K562 (cell line): Measurements from ENCODE around the gene CLDN20. TPM values are rescaled to one million over a fixed set of nuclear protein-coding genes. Genes with fewer than 3 reads are reported as not detected.
A peak's percentile ranks its signal among the peaks of the same experiment; 100 is the strongest.

Experiments
- ATAC-seq: fragments of 200-7000 bp; cut with Tn5 transposase; 3 replicates; pipeline ENCODE4 v1.9.1; 2020; ENCODE audit warnings: moderate library complexity
- BruUV-seq: library from RNA; stranded (reverse); fragments of 400-500 nt; replicated peaks from 2 replicates; lab custom pipeline; 2021; lab: Mats Ljungman, UMichigan
- CTCF ChIA-PET: fragments of 300-600 bp; formaldehyde crosslinking; extraction: SDS; loops from one replicate; lab custom pipeline; 2021; ENCODE audit warnings: low intra/inter-chr PET ratio; lab: Yijun Ruan, JAX
- POLR2A ChIA-PET: fragments of 300-600, 350-650 bp; sonication (Branson Sonifier 250); formaldehyde crosslinking; extraction: SDS; loops from one replicate; lab custom pipeline; 2021; ENCODE audit warnings: antibody characterized with exemption, inconsistent platforms; lab: Yijun Ruan, JAX
- DNase-seq, 4 experiments: peaks; one replicate each; pipeline versions ENCODE4 v3.0.0 to v3.0.0-alpha.2; 2011 to 2018; ENCODE audit warnings: low spot score in 3 of 4, mixed read lengths in 3 of 4; ENCODE audit errors: extremely low read depth in 1 of 4
- FAIRE-seq: peaks from 2 replicates; lab custom pipeline; 2011; peaks lifted over from hg19 to GRCh38; lab: Jason Lieb, UNC
- H2AFZ ChIP-seq: 2 replicates; pipeline ENCODE4 v1.6.0; 2011; ENCODE audit warnings: low read depth, low read length, control low read depth, inconsistent platforms
- H3K27ac ChIP-seq: fragments of 200-600 bp; 3 replicates; pipeline ENCODE4 v1.8.0; 2011; ENCODE audit warnings: low read depth, mild to moderate bottlenecking, control low read depth, inconsistent platforms, low read length, moderate library complexity, mixed read lengths; ENCODE audit errors: extremely low read depth
- H3K27me3 ChIP-seq, 2 experiments: fragments of 300-600 bp in 1 of 2; 2 replicates in 1 of 2; 3 replicates in 1 of 2; pipeline versions ENCODE4 v1.6.0 to v1.8.0; 2011; ENCODE audit warnings: inconsistent platforms in 2 of 2, low read length in 2 of 2, mild to moderate bottlenecking in 1 of 2, mixed read lengths in 1 of 2, moderate library complexity in 1 of 2; ENCODE audit not compliant: control insufficient read depth in 2 of 2, insufficient read depth in 2 of 2
- H3K36me3 ChIP-seq: fragments of 300-600 bp; 3 replicates; pipeline ENCODE4 v1.8.0; 2011; ENCODE audit warnings: mild to moderate bottlenecking, low read length, inconsistent platforms; ENCODE audit not compliant: control insufficient read depth, insufficient read depth
- H3K4me1 ChIP-seq, 2 experiments: fragments of 200-600 bp in 1 of 2; replicated peaks in 1 of 2; 2 replicates in 1 of 2; 3 replicates in 1 of 2; pipeline versions ENCODE4 v1.5.1 to v1.8.0; 2011; ENCODE audit warnings: inconsistent platforms in 2 of 2, low read length in 2 of 2, mild to moderate bottlenecking in 1 of 2, mixed read lengths in 1 of 2, moderate library complexity in 1 of 2; ENCODE audit not compliant: control insufficient read depth in 2 of 2, insufficient read depth in 2 of 2
- H3K4me2 ChIP-seq: 2 replicates; pipeline ENCODE4 v1.6.1; 2011; ENCODE audit warnings: low read length, control low read depth, inconsistent platforms, mixed read lengths; ENCODE audit not compliant: insufficient read depth
- H3K4me3 ChIP-seq: fragments of 200-600 bp; sonication (generic), shearing (Covaris generic); 2 replicates; pipeline ENCODE4 v1.5.1; 2016; ENCODE audit warnings: control low read depth, inconsistent platforms
- H3K79me2 ChIP-seq: fragments of 200-600 bp; 3 replicates; pipeline ENCODE4 v1.8.0; 2011; ENCODE audit warnings: low read length, inconsistent platforms; ENCODE audit not compliant: control insufficient read depth, insufficient read depth
- H3K9ac ChIP-seq, 2 experiments: 2 replicates each; pipeline versions ENCODE4 v1.6.0 to v1.6.1; 2011; ENCODE audit warnings: low read depth in 2 of 2, low read length in 2 of 2, control low read depth in 1 of 2, inconsistent platforms in 1 of 2, mild to moderate bottlenecking in 1 of 2, mixed read lengths in 1 of 2; ENCODE audit not compliant: insufficient read depth in 1 of 2
- H3K9me1 ChIP-seq: one replicate; pipeline ENCODE4 v1.6.0; 2011; ENCODE audit warnings: inconsistent platforms, mild to moderate bottlenecking, low read length, moderate library complexity; ENCODE audit not compliant: control insufficient read depth, insufficient read depth
- H3K9me3 ChIP-seq: replicated peaks from 2 replicates; pipeline ENCODE4 v1.5.1; 2011; ENCODE audit warnings: low read depth, low read length, inconsistent platforms; ENCODE audit not compliant: control insufficient read depth, insufficient read depth
- H4K20me1 ChIP-seq: replicated peaks from 2 replicates; pipeline ENCODE4 v1.6.1; 2011; ENCODE audit warnings: low read length, inconsistent platforms, mixed read lengths; ENCODE audit not compliant: control insufficient read depth, insufficient read depth
- ARID1B ChIP-seq: fragments of 450-650 bp; IDR thresholded peaks from 2 replicates; pipeline ENCODE4 v1.6.1; 2016; ENCODE audit warnings: antibody characterized with exemption, mild to moderate bottlenecking, inconsistent platforms
- BMI1 ChIP-seq: fragments of 150-350 bp; IDR thresholded peaks from 2 replicates; pipeline ENCODE4 v1.6.1; 2014; ENCODE audit warnings: low read length
- CBFA2T3 ChIP-seq: fragments of 450-650 bp; IDR thresholded peaks from 2 replicates; pipeline ENCODE4 v1.6.1; 2017
- GABPB2 ChIP-seq: fragments of 250-450 bp; sonication (Bioruptor Pico); conservative IDR thresholded peaks from 2 replicates; pipeline ENCODE4 v1.5.1; 2021; ENCODE audit warnings: mild to moderate bottlenecking
- HDAC1 ChIP-seq, 2 experiments: fragments of 450-650 bp; IDR thresholded peaks; 2 replicates each; pipeline ENCODE4 v1.6.1; 2016 to 2017; ENCODE audit warnings: inconsistent platforms in 1 of 2, mild to moderate bottlenecking in 1 of 2, moderate library complexity in 1 of 2
- LEF1 ChIP-seq: fragments of 450-650 bp; IDR thresholded peaks from 2 replicates; pipeline ENCODE4 v1.6.1; 2016; ENCODE audit warnings: mild to moderate bottlenecking
- NCOA4 ChIP-seq: fragments of 450-650 bp; IDR thresholded peaks from 2 replicates; pipeline ENCODE4 v1.6.1; 2018; ENCODE audit warnings: mild to moderate bottlenecking; ENCODE audit not compliant: partially characterized antibody
- NFE2 ChIP-seq: IDR thresholded peaks from 2 replicates; pipeline ENCODE4 v1.6.1; 2014; ENCODE audit warnings: antibody characterized with exemption, low read depth
- PHF8 ChIP-seq: fragments of 200-600 bp; sonication (generic); IDR thresholded peaks from 2 replicates; pipeline ENCODE4 v1.6.1; 2012; ENCODE audit warnings: mixed run types, mild to moderate bottlenecking, inconsistent platforms, low read length, moderate library complexity, borderline replicate concordance
- PTBP1 ChIP-seq: fragments of 200-400 bp; formaldehyde crosslinking; IDR thresholded peaks from 2 replicates; pipeline ENCODE4 v1.6.1; 2017; ENCODE audit warnings: low read depth, low read length
- SIN3B ChIP-seq: fragments of 450-650 bp; IDR thresholded peaks from 2 replicates; pipeline ENCODE4 v1.6.1; 2017; ENCODE audit warnings: low read depth, mild to moderate bottlenecking, moderate library complexity
- TCF3 ChIP-seq: sonication (generic); formaldehyde crosslinking; IDR thresholded peaks from 2 replicates; pipeline ENCODE4 v1.4.0; 2020; ENCODE audit warnings: mild to moderate bottlenecking, missing genetic modification reagents
- THRB ChIP-seq: fragments of 450-650 bp; formaldehyde crosslinking; conservative IDR thresholded peaks from 2 replicates; pipeline ENCODE4 v1.4.0; 2022; ENCODE audit warnings: mild to moderate bottlenecking, missing genetic modification characterization
- ZNF766 ChIP-seq: fragments of 200-800 bp; sonication (Bioruptor generic); conservative IDR thresholded peaks from 2 replicates; pipeline ENCODE4 v1.6.1; 2016; ENCODE audit warnings: missing genetic modification characterization, missing compliant biosample characterization
- WGBS: fragments of 100-300 bp; shearing (Covaris generic); methylation state at CpG from one replicate; pipeline ENCODE4 v1.1.6; 2016; ENCODE audit warnings: low coverage, mixed read lengths; ENCODE audit not compliant: insufficient coverage; ENCODE audit errors: missing lambda C conversion rate; 5-methylcytosine and 5-hydroxymethylcytosine counted together
- in situ Hi-C: fragments of 300-500 bp; cut with MboI; formaldehyde crosslinking; loops from 4 replicates; pipeline ENCODE4 v1.15.0; 2018; ENCODE audit warnings: inconsistent platforms, mixed read lengths
- intact Hi-C: fragments of 100-400 bp; cut with micrococcal nuclease; formaldehyde crosslinking; loops from 2 replicates; pipeline ENCODE4 v1.14.2; 2022
- polyA plus RNA-seq, 8 experiments: library from polyadenylated mRNA; depleted of rRNA in 4 of 8; stranded (reverse) in 5 of 8; unstranded in 3 of 8; fragments of >200 nt; fragmentation: Nextera tagmentation in 2 of 8; fragmentation: Illumina TruSeq in 1 of 8; extraction: Ambion mirVana in 2 of 8; extraction: Trizol in 1 of 8; gene quantifications; 2 replicates each; pipeline versions ENCODE4 v1.2.1 to v1.2.3, GENCODE V29; 2011 to 2014; ENCODE audit warnings: inconsistent platforms in 1 of 8, missing spikeins in 1 of 8
- total RNA-seq, 7 experiments: library from RNA; depleted of rRNA in 6 of 7; stranded (reverse); fragments of >200 nt in 6 of 7; fragmentation: Illumina TruSeq in 2 of 7; extraction: Trizol in 2 of 7; gene quantifications; 2 replicates each; pipeline versions ENCODE4 v1.2.1 to v1.2.3, GENCODE V29; 2011 to 2021; ENCODE audit warnings: low replicate concordance in 1 of 7

The CLDN20 gene
- total and polyA plus RNA-seq, 9 of the 15 experiments (the other 6 are each of a cell fraction or from before 2014, with no cell fraction given) = not detected

- intact Hi-C loops = no loop called here
- TF ChIP-seq LEF1 (no peak), NCOA4 (no peak)
- Histone ChIP-seq H4K20me1 (no peaks in the 10 kb centered on the region), H3K36me3 (peaks cover 67% of the 10 kb centered on the region), H2AFZ (no peak overlapping the region), H3K9ac (no peak overlapping the region), H3K9me1 (no peaks in the 10 kb centered on the region), H3K4me2 (no peak overlapping the region), H3K4me1 (peaks cover 0 to 7% of the 10 kb centered on the region in 2 experiments; a peak in 2 of 5 replicates), H3K4me3 (no peak overlapping the region), H3K27me3 (no peaks in the 10 kb centered on the region), H3K79me2 (no peaks in the 10 kb centered on the region), H3K27ac (no peak overlapping the region), H3K9me3 (no peaks in the 10 kb centered on the region)
- BruUV-seq = no TSS peak
- DNase-seq = no peak
- ChIA-PET POLR2A (interaction anchor here (0.9 to 1.0 kb wide), 2 partner anchors 13 to 27 kb away, joined by 3 read pairs; no protein-coding TSS in a partner anchor), CTCF (no interaction called here)
- no peak for FAIRE-seq
- 87% methylated on average over 8 of the region's 8 CpGs for WGBS
- no peak for ATAC-seq
- in situ Hi-C loops = no loop called here
These were observed 8.8 kb downstream of the CLDN20 start for GRCh38 chr6:155272353-155273232.

- no peak overlapping the region for H2AFZ ChIP-seq
- FAIRE-seq (no peak), DNase-seq (peak in 3 of 4 experiments; percentile 8 to 27 (median 9)), ATAC-seq (peak; percentile 50; the same call in 2 of the 3 replicates)
- peaks cover 67% of the 10 kb centered on the region for H3K36me3 ChIP-seq
- no peak overlapping the region for H3K4me2 ChIP-seq
- H3K27me3 ChIP-seq = no peaks in the 10 kb centered on the region
- no peaks in the 10 kb centered on the region for H3K9me1 ChIP-seq
- ChIA-PET POLR2A (interaction anchor here (0.9 to 1.0 kb wide), 2 partner anchors 12 to 26 kb away, joined by 3 read pairs; no protein-coding TSS in a partner anchor), CTCF (no interaction called here)
- H3K4me1 ChIP-seq = peaks cover 0 to 7% of the 10 kb centered on the region in 2 experiments; a peak in 2 of 5 replicates
- 36% methylated on average over 3 of the region's 3 CpGs for WGBS
- BruUV-seq = no TSS peak
- H3K9me3 ChIP-seq = no peaks in the 10 kb centered on the region
- H3K9ac ChIP-seq = no peak overlapping the region
- no peaks in the 10 kb centered on the region for H3K79me2 ChIP-seq
- H4K20me1 ChIP-seq = no peaks in the 10 kb centered on the region
- intact Hi-C loops = no loop called here
- in situ Hi-C loops = no loop called here
- H3K4me3 ChIP-seq = no peak overlapping the region
- no peak overlapping the region for H3K27ac ChIP-seq
- TF ChIP-seq PHF8 (no peak), CBFA2T3 (peak; percentile 60), GABPB2 (CRISPR knock-in tag) (no peak), PTBP1 (no peak), NFE2 (peak; percentile 47; the same call in 1 of the 2 replicates), ZNF766 (CRISPR knock-in tag) (0 out of 2 replicates have a peak, but pooled peaks have one; percentile 42), SIN3B (no peak), BMI1 (no peak), THRB (0 out of 2 replicates have a peak, but pooled peaks have one; percentile 44), ARID1B (0 out of 2 replicates have a peak, but pooled peaks have one; percentile 18), HDAC1 (IDR thresholded peaks at IDR 0.05) (0 out of 4 replicates have a peak, but pooled peaks of 1 of the 2 experiments have one; percentile 15), TCF3 (CRISPR knock-in tag) (0 out of 2 replicates have a peak, but pooled peaks have one; percentile 10)
These were observed 9.6 kb downstream of the CLDN20 start for GRCh38 chr6:155273431-155273830.
